ENCODE measurements around the gene CRIM1. TPM values are rescaled to one million over a fixed set of nuclear protein-coding genes. Genes with fewer than 3 reads are reported as not detected.
"Not testable (repeated sequence)": the region's sequence is repeated elsewhere in the genome, so short reads cannot be mapped to it uniquely, and the experiment has no call there.

Gene CRIM1
- total RNA-seq, 5 donors from 2014 or later (not counting 1 experiment from before 2014, with no cell fraction given): 2.0 to 5.8 (median 4.2) TPM

GRCh38 chr2:36362291-36362690 is 6.7 kb downstream of the CRIM1 start:
- H3K4me1 Mint-ChIP-seq: peaks cover 13 to 19% (median 17%) of the 10 kb centered on the region in 3 donors
- H3K36me3 Mint-ChIP-seq: no peaks in the 10 kb centered on the region
- peaks cover 0 to 11% of the 10 kb centered on the region in 2 experiments for H3K27me3 ChIP-seq (replicated peaks in 1 of 2; ENCODE audit: control insufficient read depth in 2 of 2, extremely low read depth in 1 of 2, insufficient read depth in 2 of 2, low read length in 1 of 2)
- CTCF ChIA-PET: interaction anchor here in 1 of 2 donors (1.0 kb wide), 1 partner anchor 10 kb away, joined by 3 read pairs; no protein-coding TSS in a partner anchor
- H3K27ac Mint-ChIP-seq: no peak overlapping the region
- ATAC-seq (replicated peaks in 1 of 4) (no peak), DNase-seq (no peak)
- H3K27me3 Mint-ChIP-seq: peaks cover 37 to 50% of the 10 kb centered on the region in 2 donors
- H3K9me3 Mint-ChIP-seq: no peaks in the 10 kb centered on the region
- POLR2A ChIA-PET: interaction anchor here in 1 of 2 donors (0.7 kb wide), 1 partner anchor 225 kb away, joined by 3 read pairs; no protein-coding TSS in a partner anchor
- H3K4me3 ChIP-seq (ENCODE audit: control insufficient read depth in 1 of 2, extremely low read depth in 1 of 2, low read length in 1 of 2): no peak overlapping the region
- H3K4me1 ChIP-seq (ENCODE audit: control insufficient read depth in 1 of 2, extremely low read depth in 1 of 2, insufficient read depth in 2 of 2, low read length in 2 of 2): peaks cover 6 to 7% of the 10 kb centered on the region in 2 experiments
- H3K4me3 Mint-ChIP-seq: no peak overlapping the region
- H3K27ac ChIP-seq (ENCODE audit: low read length): no peak overlapping the region
- no peaks in the 10 kb centered on the region for H3K9me3 ChIP-seq
- no peaks in the 10 kb centered on the region for H3K36me3 ChIP-seq (ENCODE audit: control insufficient read depth in 2 of 2, extremely low read depth in 1 of 2, insufficient read depth in 1 of 2, low read length in 1 of 2)
- no CpG with 5 or more reads among the region's 3 CpGs for WGBS (ENCODE audit: insufficient coverage)

GRCh38 chr2:36363085-36363484 is 7.5 kb downstream of the CRIM1 start:
- H3K36me3 ChIP-seq (ENCODE audit: control insufficient read depth in 2 of 2, extremely low read depth in 1 of 2, insufficient read depth in 1 of 2, low read length in 1 of 2); H3K4me1 ChIP-seq (ENCODE audit: control insufficient read depth in 1 of 2, extremely low read depth in 1 of 2, insufficient read depth in 2 of 2, low read length in 2 of 2); ATAC-seq (replicated peaks in 1 of 4); H3K27me3 ChIP-seq (replicated peaks in 1 of 2; ENCODE audit: control insufficient read depth in 2 of 2, extremely low read depth in 1 of 2, insufficient read depth in 2 of 2, low read length in 1 of 2); H3K4me3 Mint-ChIP-seq; DNase-seq; H3K9me3 ChIP-seq; H3K27ac ChIP-seq (ENCODE audit: low read length); H3K9me3 Mint-ChIP-seq; CTCF ChIA-PET; H3K27ac Mint-ChIP-seq; H3K36me3 Mint-ChIP-seq; H3K4me3 ChIP-seq (ENCODE audit: control insufficient read depth in 1 of 2, extremely low read depth in 1 of 2, low read length in 1 of 2): not testable (repeated sequence)
- POLR2A ChIA-PET: interaction anchor here in 1 of 2 donors (0.7 kb wide), 1 partner anchor 226 kb away, joined by 3 read pairs; no protein-coding TSS in a partner anchor
- Mint-ChIP-seq H3K4me1 (peaks cover 5 to 11% (median 9%) of the 10 kb centered on the region in 3 donors), H3K27me3 (peaks cover 29 to 42% of the 10 kb centered on the region in 2 donors)
- 100% methylated on average over 1 of the region's 2 CpGs for WGBS (ENCODE audit: insufficient coverage)

- no peak overlapping the region for H3K4me3 Mint-ChIP-seq
- H3K27me3 Mint-ChIP-seq: peaks cover 5 to 18% of the 10 kb centered on the region in 2 donors
- 79% methylated on average over 2 of the region's 3 CpGs for WGBS (ENCODE audit: insufficient coverage)
- peaks cover 0 to 2% of the 10 kb centered on the region in 2 experiments for H3K27me3 ChIP-seq (replicated peaks in 1 of 2; ENCODE audit: control insufficient read depth in 2 of 2, extremely low read depth in 1 of 2, insufficient read depth in 2 of 2, low read length in 1 of 2)
- no peaks in the 10 kb centered on the region for H3K4me1 Mint-ChIP-seq
- ChIA-PET CTCF (no interaction called here), POLR2A (no interaction called here)
- no peak overlapping the region for H3K27ac Mint-ChIP-seq
- no peak for DNase-seq
- H3K36me3 ChIP-seq (ENCODE audit: control insufficient read depth in 2 of 2, extremely low read depth in 1 of 2, insufficient read depth in 1 of 2, low read length in 1 of 2): no peaks in the 10 kb centered on the region
- no peaks in the 10 kb centered on the region for H3K9me3 Mint-ChIP-seq
- H3K9me3 ChIP-seq: no peaks in the 10 kb centered on the region
- H3K36me3 Mint-ChIP-seq: no peaks in the 10 kb centered on the region
- H3K27ac ChIP-seq (ENCODE audit: low read length): no peak overlapping the region
- no peaks in the 10 kb centered on the region for H3K4me1 ChIP-seq (ENCODE audit: control insufficient read depth in 1 of 2, extremely low read depth in 1 of 2, insufficient read depth in 2 of 2, low read length in 2 of 2)
- no peak for ATAC-seq (replicated peaks in 1 of 4)
- no peak overlapping the region for H3K4me3 ChIP-seq (ENCODE audit: control insufficient read depth in 1 of 2, extremely low read depth in 1 of 2, low read length in 1 of 2)
These were observed 11.0 kb downstream of the CRIM1 start for GRCh38 chr2:36366491-36367120.

GRCh38 chr2:36367486-36367885 is 11.9 kb downstream of the CRIM1 start:
- Histone ChIP-seq H3K27ac (ENCODE audit: low read length) (no peak overlapping the region), H3K9me3 (no peaks in the 10 kb centered on the region), H3K27me3 (replicated peaks in 1 of 2; ENCODE audit: control insufficient read depth in 2 of 2, extremely low read depth in 1 of 2, insufficient read depth in 2 of 2, low read length in 1 of 2) (peaks cover 0 to under 1% of the 10 kb centered on the region in 2 experiments), H3K36me3 (ENCODE audit: control insufficient read depth in 2 of 2, extremely low read depth in 1 of 2, insufficient read depth in 1 of 2, low read length in 1 of 2) (no peaks in the 10 kb centered on the region), H3K4me3 (ENCODE audit: control insufficient read depth in 1 of 2, extremely low read depth in 1 of 2, low read length in 1 of 2) (no peak overlapping the region), H3K4me1 (ENCODE audit: control insufficient read depth in 1 of 2, extremely low read depth in 1 of 2, insufficient read depth in 2 of 2, low read length in 2 of 2) (no peaks in the 10 kb centered on the region)
- WGBS (ENCODE audit: insufficient coverage): 45% methylated on average over 1 of the region's 4 CpGs
- no peaks in the 10 kb centered on the region for H3K36me3 Mint-ChIP-seq
- ATAC-seq (replicated peaks in 1 of 4) (no peak), DNase-seq (no peak)
- no peak overlapping the region for H3K4me3 Mint-ChIP-seq
- H3K27me3 Mint-ChIP-seq: peaks cover 5 to 12% of the 10 kb centered on the region in 2 donors
- ChIA-PET POLR2A (no interaction called here), CTCF (no interaction called here)
- no peak overlapping the region for H3K27ac Mint-ChIP-seq
- H3K4me1 Mint-ChIP-seq: peaks cover 0 to 2% (median under 1%) of the 10 kb centered on the region in 3 donors
- H3K9me3 Mint-ChIP-seq: no peaks in the 10 kb centered on the region

GRCh38 chr2:36367895-36368353 is 12.3 kb downstream of the CRIM1 start:
- no peaks in the 10 kb centered on the region for H3K9me3 Mint-ChIP-seq
- ATAC-seq (replicated peaks in 1 of 4): no peak
- no peak overlapping the region for H3K4me3 ChIP-seq (ENCODE audit: control insufficient read depth in 1 of 2, extremely low read depth in 1 of 2, low read length in 1 of 2)
- no peaks in the 10 kb centered on the region for H3K9me3 ChIP-seq
- H3K27me3 Mint-ChIP-seq: peaks cover 5 to 12% of the 10 kb centered on the region in 2 donors
- peaks cover 0 to 6% (median 4%) of the 10 kb centered on the region in 3 donors for H3K4me1 Mint-ChIP-seq
- no peak overlapping the region for H3K27ac Mint-ChIP-seq
- DNase-seq: no peak
- no peaks in the 10 kb centered on the region for H3K36me3 ChIP-seq (ENCODE audit: control insufficient read depth in 2 of 2, extremely low read depth in 1 of 2, insufficient read depth in 1 of 2, low read length in 1 of 2)
- H3K4me3 Mint-ChIP-seq: no peak overlapping the region
- no peak overlapping the region for H3K27ac ChIP-seq (ENCODE audit: low read length)
- ChIA-PET CTCF (no interaction called here), POLR2A (no interaction called here)
- no peaks in the 10 kb centered on the region for H3K4me1 ChIP-seq (ENCODE audit: control insufficient read depth in 1 of 2, extremely low read depth in 1 of 2, insufficient read depth in 2 of 2, low read length in 2 of 2)
- H3K27me3 ChIP-seq (replicated peaks in 1 of 2; ENCODE audit: control insufficient read depth in 2 of 2, extremely low read depth in 1 of 2, insufficient read depth in 2 of 2, low read length in 1 of 2): no peaks in the 10 kb centered on the region
- no peaks in the 10 kb centered on the region for H3K36me3 Mint-ChIP-seq
- WGBS (ENCODE audit: insufficient coverage): no CpG with 5 or more reads among the region's 5 CpGs

GRCh38 chr2:36368438-36368837 is 12.9 kb downstream of the CRIM1 start:
- H3K27me3 Mint-ChIP-seq: peaks cover 5 to 12% of the 10 kb centered on the region in 2 donors
- ATAC-seq (replicated peaks in 1 of 4) (no peak), DNase-seq (no peak)
- Histone ChIP-seq H3K9me3 (no peaks in the 10 kb centered on the region), H3K36me3 (ENCODE audit: control insufficient read depth in 2 of 2, extremely low read depth in 1 of 2, insufficient read depth in 1 of 2, low read length in 1 of 2) (no peaks in the 10 kb centered on the region), H3K27me3 (replicated peaks in 1 of 2; ENCODE audit: control insufficient read depth in 2 of 2, extremely low read depth in 1 of 2, insufficient read depth in 2 of 2, low read length in 1 of 2) (no peaks in the 10 kb centered on the region), H3K4me3 (ENCODE audit: control insufficient read depth in 1 of 2, extremely low read depth in 1 of 2, low read length in 1 of 2) (no peak overlapping the region), H3K27ac (ENCODE audit: low read length) (no peak overlapping the region), H3K4me1 (ENCODE audit: control insufficient read depth in 1 of 2, extremely low read depth in 1 of 2, insufficient read depth in 2 of 2, low read length in 2 of 2) (no peaks in the 10 kb centered on the region)
- ChIA-PET POLR2A (no interaction called here), CTCF (no interaction called here)
- no peak overlapping the region for H3K4me3 Mint-ChIP-seq
- H3K4me1 Mint-ChIP-seq: peaks cover 5 to 11% (median 9%) of the 10 kb centered on the region in 3 donors
- no peak overlapping the region for H3K27ac Mint-ChIP-seq
- H3K36me3 Mint-ChIP-seq: no peaks in the 10 kb centered on the region
- WGBS (ENCODE audit: insufficient coverage): 93% methylated on average over 2 of the region's 6 CpGs
- H3K9me3 Mint-ChIP-seq: no peaks in the 10 kb centered on the region

Measured in T-cell (primary cell).